H9 (cell line): ENCODE results near the gene FDPS. TPM values are rescaled to one million over a fixed set of nuclear protein-coding genes. Genes with fewer than 3 reads are reported as not detected.

Experiments used
- DNase-seq: peaks from one replicate; pipeline ENCODE4 v3.0.0-alpha.2; 2017
- H2AFZ ChIP-seq: one replicate; pipeline ENCODE4 v1.6.1; 2013; ENCODE audit warnings: mild to moderate bottlenecking, low read length, control low read depth, moderate library complexity
- H2AK5ac ChIP-seq: 2 replicates; pipeline ENCODE4 v1.6.1; 2013; ENCODE audit warnings: low read length, control low read depth, mixed read lengths; ENCODE audit not compliant: insufficient read length
- H2BK120ac ChIP-seq: one replicate; pipeline ENCODE4 v1.6.1; 2013; ENCODE audit warnings: low read depth, mild to moderate bottlenecking, low read length, control low read depth, inconsistent platforms; ENCODE audit not compliant: poor library complexity, severe bottlenecking
- H2BK12ac ChIP-seq: 2 replicates; pipeline ENCODE4 v1.6.1; 2013; ENCODE audit warnings: low read length, control low read depth, mixed read lengths, low read depth; ENCODE audit not compliant: insufficient read length
- H2BK15ac ChIP-seq: 2 replicates; pipeline ENCODE4 v1.6.1; 2013; ENCODE audit warnings: low read depth, low read length, control low read depth
- H2BK20ac ChIP-seq: one replicate; pipeline ENCODE4 v1.6.1; 2013; ENCODE audit warnings: low read depth, mild to moderate bottlenecking, low read length, control low read depth, inconsistent platforms; ENCODE audit not compliant: poor library complexity, severe bottlenecking
- H2BK5ac ChIP-seq: 2 replicates; pipeline ENCODE4 v1.6.1; 2013; ENCODE audit warnings: low read length, control low read depth, mixed read lengths; ENCODE audit not compliant: insufficient read length
- H3K14ac ChIP-seq: 2 replicates; pipeline ENCODE4 v1.6.1; 2013; ENCODE audit warnings: low read length, control low read depth; ENCODE audit not compliant: insufficient read depth
- H3K18ac ChIP-seq: 2 replicates; pipeline ENCODE4 v1.6.1; 2013; ENCODE audit warnings: low read depth, mild to moderate bottlenecking, mixed read lengths, low read length, control low read depth; ENCODE audit not compliant: insufficient read length
- H3K23ac ChIP-seq: 2 replicates; pipeline ENCODE4 v1.6.1; 2013; ENCODE audit warnings: low read length, control low read depth, mixed read lengths, low read depth; ENCODE audit not compliant: insufficient read length
- H3K23me2 ChIP-seq: 2 replicates; pipeline ENCODE4 v1.6.1; 2013; ENCODE audit warnings: low read depth, mild to moderate bottlenecking, mixed read lengths, low read length, control low read depth; ENCODE audit not compliant: insufficient read length, poor library complexity, severe bottlenecking
- H3K27ac ChIP-seq: 2 replicates; pipeline ENCODE4 v1.5.1; 2013; ENCODE audit warnings: low read length, control low read depth, mixed read lengths, low read depth; ENCODE audit not compliant: insufficient read length
- H3K27me3 ChIP-seq: 2 replicates; pipeline ENCODE4 v1.6.1; 2013; ENCODE audit warnings: low read length, control low read depth, inconsistent platforms; ENCODE audit not compliant: insufficient read depth
- H3K4ac ChIP-seq: 2 replicates; pipeline ENCODE4 v1.6.1; 2013; ENCODE audit warnings: low read depth, mild to moderate bottlenecking, control low read depth, inconsistent platforms, low read length, moderate library complexity
- H3K4me1 ChIP-seq: 2 replicates; pipeline ENCODE4 v1.6.1; 2013; ENCODE audit warnings: low read length, control low read depth, inconsistent platforms; ENCODE audit not compliant: insufficient read depth
- H3K4me2 ChIP-seq: 2 replicates; pipeline ENCODE4 v1.6.1; 2013; ENCODE audit warnings: low read length, control low read depth, mixed read lengths; ENCODE audit not compliant: insufficient read length, insufficient read depth
- H3K56ac ChIP-seq: 2 replicates; pipeline ENCODE4 v1.6.1; 2013; ENCODE audit warnings: low read depth, mild to moderate bottlenecking, mixed read lengths, low read length, control low read depth; ENCODE audit not compliant: insufficient read length
- H3K79me1 ChIP-seq: 2 replicates; pipeline ENCODE4 v1.6.1; 2013; ENCODE audit warnings: low read depth, mild to moderate bottlenecking, moderate library complexity, low read length, control low read depth, inconsistent platforms; ENCODE audit not compliant: insufficient read depth, poor library complexity, severe bottlenecking
- H3K79me2 ChIP-seq: 2 replicates; pipeline ENCODE4 v1.6.1; 2013; ENCODE audit warnings: low read length, control low read depth, inconsistent platforms; ENCODE audit not compliant: insufficient read depth
- H3K9ac ChIP-seq: 2 replicates; pipeline ENCODE4 v1.6.1; 2013; ENCODE audit warnings: low read length, control low read depth, mixed read lengths; ENCODE audit not compliant: insufficient read length; ENCODE audit errors: extremely low read depth
- H3K9me3 ChIP-seq: one replicate; pipeline ENCODE4 v1.6.1; 2013; ENCODE audit warnings: low read depth, low read length, inconsistent platforms; ENCODE audit not compliant: control insufficient read depth
- H3T11ph ChIP-seq: one replicate; pipeline ENCODE4 v1.6.1; 2013; ENCODE audit warnings: mild to moderate bottlenecking, low read length, control low read depth, inconsistent platforms
- H4K20me1 ChIP-seq: one replicate; pipeline ENCODE4 v1.6.1; 2013; ENCODE audit not compliant: control insufficient read depth, insufficient read length, insufficient read depth
- H4K5ac ChIP-seq: 2 replicates; pipeline ENCODE4 v1.6.1; 2013; ENCODE audit warnings: low read depth, mild to moderate bottlenecking, mixed read lengths, low read length, control low read depth; ENCODE audit not compliant: insufficient read length
- H4K8ac ChIP-seq: replicated peaks from 2 replicates; pipeline ENCODE4 v1.6.1; 2013; ENCODE audit warnings: low read length, control low read depth, mixed read lengths, low read depth; ENCODE audit not compliant: insufficient read length
- H4K91ac ChIP-seq: 2 replicates; pipeline ENCODE4 v1.6.1; 2013; ENCODE audit warnings: low read depth, mild to moderate bottlenecking, moderate library complexity, mixed read lengths, low read length, control low read depth; ENCODE audit not compliant: insufficient read length
- H3K27ac Mint-ChIP-seq, 3 experiments: 2 replicates in 2 of 3; 3 replicates in 1 of 3; pipeline ENCODE4 v1.8.0; 2020 to 2021; ENCODE audit warnings: mixed read lengths in 3 of 3, mild to moderate bottlenecking in 1 of 3, moderate library complexity in 1 of 3
- H3K27me3 Mint-ChIP-seq: 2 replicates; pipeline ENCODE4 v1.8.0; 2021; ENCODE audit warnings: low read depth, mild to moderate bottlenecking, moderate library complexity, mixed read lengths
- H3K36me3 Mint-ChIP-seq, 3 experiments: 2 replicates in 2 of 3; 3 replicates in 1 of 3; pipeline ENCODE4 v1.8.0; 2020 to 2021; ENCODE audit warnings: low read depth in 3 of 3, mixed read lengths in 3 of 3; ENCODE audit not compliant: insufficient read depth in 1 of 3
- H3K4me1 Mint-ChIP-seq, 2 experiments: 2 replicates each; pipeline ENCODE4 v1.8.0; 2020; ENCODE audit warnings: mixed read lengths in 2 of 2
- H3K4me3 Mint-ChIP-seq, 2 experiments: 2 replicates in 1 of 2; 3 replicates in 1 of 2; pipeline ENCODE4 v1.8.0; 2020 to 2021; ENCODE audit warnings: mild to moderate bottlenecking in 2 of 2, mixed read lengths in 2 of 2, moderate library complexity in 1 of 2
- H3K9me3 Mint-ChIP-seq, 2 experiments: 2 replicates in 1 of 2; 3 replicates in 1 of 2; pipeline ENCODE4 v1.8.0; 2020; ENCODE audit warnings: mild to moderate bottlenecking in 2 of 2, mixed read lengths in 2 of 2, moderate library complexity in 1 of 2
- CTCF ChIP-seq: fragments of 200-600 bp; sonication (generic); conservative IDR thresholded peaks from 3 replicates; pipeline ENCODE4 v1.8.0; 2021; ENCODE audit warnings: antibody characterized with exemption, mild to moderate bottlenecking
- WGBS: extraction: QIAGEN DNeasy Blood & Tissue Kit; methylation state at CpG from one replicate; pipeline ENCODE4 v1.1.7; 2013; ENCODE audit warnings: missing lambda C conversion rate, low lambda C conversion rate, mixed read lengths; ENCODE audit not compliant: insufficient read length; ENCODE audit errors: extremely low coverage; 5-methylcytosine and 5-hydroxymethylcytosine counted together
- total RNA-seq: library from RNA; stranded (reverse); gene quantifications from 2 replicates; pipeline ENCODE4 v1.2.1, GENCODE V29; 2021

The FDPS gene
- total RNA-seq, 1 experiment from 2014 or later, result 273 TPM

GRCh38 chr1:155334962-155335361, 26.3 kb downstream of the FDPS start:
- Histone ChIP-seq H3K23ac (no peak overlapping the region), H3K4ac (no peak overlapping the region), H4K20me1 (no peaks in the 10 kb centered on the region), H3K18ac (no peak overlapping the region), H4K91ac (no peak overlapping the region), H2BK120ac (no peak overlapping the region), H2BK20ac (no peak overlapping the region), H2BK12ac (no peak overlapping the region), H3K56ac (no peak overlapping the region), H3K27me3 (no peaks in the 10 kb centered on the region), H3K9ac (no peak overlapping the region), H3K79me1 (no peaks in the 10 kb centered on the region), H2AFZ (no peak overlapping the region), H4K8ac (no peak overlapping the region), H3K4me1 (no peaks in the 10 kb centered on the region), H2BK15ac (no peak overlapping the region), H3T11ph (no peak overlapping the region), H3K23me2 (no peaks in the 10 kb centered on the region), H3K79me2 (no peaks in the 10 kb centered on the region), H3K14ac (no peak overlapping the region), H4K5ac (no peak overlapping the region), H3K27ac (no peak overlapping the region), H2AK5ac (no peak overlapping the region), H2BK5ac (no peak overlapping the region), H3K9me3 (no peaks in the 10 kb centered on the region), H3K4me2 (no peak overlapping the region)
- no peak for TF ChIP-seq CTCF
- no peaks in the 10 kb centered on the region for H3K9me3 Mint-ChIP-seq
- H3K27ac Mint-ChIP-seq, result no peak overlapping the region
- H3K36me3 Mint-ChIP-seq, result peaks cover 19 to 56% (median 51%) of the 10 kb centered on the region in 3 experiments; a peak in 6 of 7 replicates
- no peak for DNase-seq
- no peak overlapping the region for H3K4me3 Mint-ChIP-seq
- no CpG with 5 or more reads among the region's 1 CpG for WGBS
- no peaks in the 10 kb centered on the region for H3K27me3 Mint-ChIP-seq
- H3K4me1 Mint-ChIP-seq, result no peaks in the 10 kb centered on the region
